GM18867 (cell line): ENCODE data around the gene ODF2.
"Not testable (repeated sequence)": the region's sequence is repeated elsewhere in the genome, so short reads cannot be mapped to it uniquely, and the experiment has no call there.

Source experiments
- ATAC-seq: cut with Tn5 transposase; IDR thresholded peaks from one replicate; pipeline ENCODE4 v1.9.1; 2021; ENCODE audit warnings: mild to moderate bottlenecking, moderate library complexity; ENCODE audit not compliant: unreplicated experiment

The ODF2 gene

DNA sequence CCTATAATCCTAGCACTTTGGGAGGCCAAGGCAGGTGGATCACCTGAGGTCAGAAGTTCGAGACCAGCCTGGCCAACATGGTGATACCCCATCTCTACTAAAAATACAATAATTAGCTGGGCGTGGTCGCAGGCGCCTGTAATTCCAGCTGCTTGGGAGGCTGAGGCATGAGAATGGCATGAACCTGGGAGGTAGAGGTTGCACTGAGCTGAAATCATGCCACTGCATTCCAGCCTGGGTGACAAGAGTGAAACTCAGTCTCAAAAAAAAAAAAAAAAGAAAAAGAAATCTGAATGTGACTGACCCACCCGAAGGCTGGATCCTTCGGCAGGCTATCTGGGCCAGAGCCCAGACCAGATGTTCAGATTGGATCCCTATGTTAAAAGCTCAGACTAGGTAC, 32.5 kb upstream of the ODF2 start:
- ATAC-seq, result not testable (repeated sequence)

DNA sequence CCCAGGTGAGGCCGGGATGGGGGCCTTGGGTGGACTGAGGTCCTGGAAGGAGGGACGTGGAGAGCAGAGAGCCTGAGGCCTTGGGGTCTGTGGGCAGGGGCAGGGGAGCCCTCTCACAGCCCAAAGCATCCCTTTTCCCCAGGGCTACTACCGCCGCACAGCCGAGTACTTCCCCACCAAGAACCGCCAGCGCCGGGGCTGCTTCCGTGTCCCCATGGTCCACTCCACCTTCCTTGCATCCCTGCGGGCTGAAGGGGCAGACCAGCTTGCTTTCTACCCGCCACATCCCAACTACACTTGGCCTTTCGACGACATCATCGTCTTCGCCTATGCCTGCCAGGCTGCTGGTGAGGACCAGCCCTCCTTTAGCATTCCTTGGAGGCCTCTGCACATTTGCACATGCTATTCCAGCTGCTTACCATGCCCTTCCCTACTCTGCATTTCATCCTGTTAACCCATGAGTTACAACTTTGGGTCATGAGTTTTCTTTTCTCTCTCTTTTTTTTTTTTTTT, 31.5 kb upstream of the ODF2 start:
- no peak for ATAC-seq

DNA sequence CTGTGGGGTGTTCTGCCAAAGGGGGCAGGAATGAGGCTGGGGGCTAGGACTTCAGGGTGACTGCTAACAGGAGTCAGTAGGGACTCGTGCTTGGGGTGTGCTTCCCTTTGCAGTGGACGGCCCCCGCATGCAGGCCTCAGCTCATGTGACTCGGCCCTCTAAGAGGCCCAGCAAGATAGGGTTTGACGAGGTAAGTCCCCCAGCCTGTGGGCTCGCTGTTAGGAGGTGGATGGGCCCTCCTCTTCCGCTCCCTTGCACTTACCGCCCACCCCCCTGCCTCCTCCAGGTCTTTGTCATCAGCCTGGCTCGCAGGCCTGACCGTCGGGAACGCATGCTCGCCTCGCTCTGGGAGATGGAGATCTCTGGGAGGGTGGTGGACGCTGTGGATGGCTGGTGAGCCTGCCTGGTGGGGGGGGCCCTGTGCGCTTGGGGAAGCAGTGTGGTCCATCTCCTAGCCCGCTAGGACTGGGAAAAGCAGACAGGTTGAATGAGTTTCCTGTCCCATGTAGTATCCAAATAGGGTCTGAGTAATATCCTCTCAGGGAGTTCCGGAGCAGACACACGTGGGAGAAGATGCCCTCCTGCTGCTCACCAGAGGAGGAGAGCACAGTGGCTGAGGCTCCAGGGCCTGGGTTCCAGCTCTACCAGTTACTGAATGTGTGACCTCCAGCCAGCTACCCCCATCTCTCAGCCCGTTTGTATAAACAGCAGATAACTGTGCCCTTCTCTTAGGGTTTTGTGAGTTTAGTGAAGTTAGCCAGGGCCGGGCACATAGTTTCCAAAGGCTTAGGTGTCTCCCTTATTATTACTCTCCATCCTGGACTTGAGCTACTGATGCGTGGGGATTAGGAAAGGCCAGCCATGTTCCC, 26.9 kb upstream of the ODF2 start:
- no peak for ATAC-seq

GRCh38 chr9:128429513-128430086, 26.2 kb upstream of the ODF2 start:
- no peak for ATAC-seq

- ATAC-seq, result no peak
Measured at GRCh38 chr9:128431207-128431606, 24.6 kb upstream of the ODF2 start.

DNA sequence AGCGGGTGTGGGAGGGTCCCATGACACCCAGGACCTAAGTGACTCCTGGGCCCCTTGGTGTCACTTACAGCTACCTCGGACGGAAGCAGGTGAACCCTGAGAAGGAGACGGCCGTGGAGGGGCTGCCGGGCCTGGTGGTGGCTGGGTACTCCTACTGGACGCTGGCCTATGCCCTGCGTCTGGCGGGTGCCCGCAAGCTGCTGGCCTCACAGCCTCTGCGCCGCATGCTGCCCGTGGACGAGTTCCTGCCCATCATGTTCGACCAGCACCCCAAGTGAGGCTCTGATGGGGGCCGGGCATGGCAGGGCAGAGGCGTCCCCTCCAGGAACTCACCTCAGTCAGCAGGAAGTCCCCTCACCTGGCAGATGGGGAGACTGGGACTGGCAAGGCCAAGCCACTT, 21.5 kb upstream of the ODF2 start:
- ATAC-seq, result no peak

GRCh38 chr9:128435611-128436010, 20.2 kb upstream of the ODF2 start:
- ATAC-seq, result no peak

DNA sequence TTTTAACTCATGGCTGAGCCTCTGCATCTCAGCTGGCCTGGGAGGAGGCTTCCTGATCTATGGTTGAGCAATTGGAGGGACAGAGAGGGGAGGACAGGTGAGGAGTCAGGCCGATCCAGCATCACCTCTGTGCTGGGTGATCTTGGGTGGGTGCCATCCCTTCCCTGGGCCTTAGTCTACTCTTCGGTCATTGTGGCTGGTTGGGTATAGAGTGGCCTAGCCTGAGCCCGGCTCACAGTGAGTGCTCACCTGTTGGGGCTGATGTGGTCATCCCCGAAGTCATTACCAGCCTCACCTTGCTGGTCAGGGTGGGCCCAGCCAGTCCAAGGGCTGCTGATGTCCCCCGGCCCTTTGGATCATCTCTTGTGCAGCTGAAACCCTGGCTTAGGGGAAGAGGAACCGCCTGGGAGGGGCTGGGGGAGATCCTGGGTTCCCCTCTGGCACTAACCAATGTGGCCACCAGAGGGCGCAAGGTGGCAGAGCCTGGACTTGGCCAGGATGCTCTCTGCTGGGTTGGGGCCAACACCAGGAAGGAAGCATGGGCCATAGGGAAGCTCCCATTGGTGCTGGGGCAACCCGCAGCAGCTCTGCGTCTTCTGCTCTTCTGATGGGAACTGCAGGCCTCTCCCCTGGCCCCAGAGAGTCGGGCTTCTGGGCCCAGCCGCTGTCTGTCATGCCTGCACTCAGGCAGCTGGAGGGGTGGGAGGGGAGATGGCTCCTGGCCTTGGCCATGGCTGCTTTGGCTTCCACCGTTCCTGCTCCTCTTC, 17.3 kb upstream of the ODF2 start:
- ATAC-seq, result no peak

- no peak for ATAC-seq
Measured at GRCh38 chr9:128439273-128439672, 16.5 kb upstream of the ODF2 start.

- no peak for ATAC-seq
Measured at GRCh38 chr9:128442150-128442549, 13.7 kb upstream of the ODF2 start.

DNA sequence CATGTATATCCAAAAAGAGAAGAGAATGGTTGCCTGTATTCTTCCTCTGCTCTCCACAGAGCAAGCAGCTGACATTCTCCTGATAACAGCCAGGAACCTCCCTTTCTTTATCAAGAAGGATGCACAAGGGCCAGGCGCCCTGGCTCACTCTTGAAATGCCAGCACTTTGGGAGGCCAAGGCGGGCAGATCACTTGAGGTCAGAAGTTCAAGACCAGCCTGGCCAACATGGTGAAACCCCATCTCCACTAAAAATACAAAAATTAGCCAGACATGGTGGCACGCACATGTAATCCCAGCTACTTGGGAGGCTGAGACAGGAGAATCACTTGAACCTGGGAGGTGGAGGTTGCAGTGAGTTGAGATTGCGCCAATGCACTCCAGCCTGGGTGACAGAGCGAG, 9.3 kb upstream of the ODF2 start:
- ATAC-seq, result not testable (repeated sequence)

- no peak for ATAC-seq
Measured at GRCh38 chr9:128448746-128449145, 7.1 kb upstream of the ODF2 start.

GRCh38 chr9:128454991-128455390, 815 bp upstream of the ODF2 start:
- ATAC-seq, result no peak

DNA sequence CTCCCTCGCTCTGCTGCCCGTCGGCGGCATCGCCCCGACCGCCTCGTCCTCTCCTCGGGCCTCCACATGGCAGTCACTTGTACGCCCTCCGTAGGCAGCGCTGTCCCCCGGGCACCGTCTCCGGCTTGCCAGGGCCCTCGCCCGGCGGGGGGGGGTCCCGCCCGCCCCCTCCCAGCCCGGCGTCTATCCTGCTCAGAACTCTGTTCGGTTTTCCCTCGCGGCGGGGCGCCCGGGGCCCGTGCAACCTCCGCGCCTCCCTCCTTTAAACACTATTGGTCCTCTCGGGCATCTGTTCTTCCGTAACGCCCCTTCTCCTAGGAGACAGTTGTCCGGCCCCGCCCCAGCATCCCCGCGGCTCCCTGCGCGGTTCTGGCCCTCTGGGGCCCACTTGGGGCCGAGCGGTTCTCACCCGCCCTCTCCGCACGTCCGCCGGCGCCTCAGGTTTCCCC, 831 bp downstream of the ODF2 start:
- peak; percentile 61 for ATAC-seq

GRCh38 chr9:128457207-128457606, 1.4 kb downstream of the ODF2 start:
- ATAC-seq, result no peak

DNA sequence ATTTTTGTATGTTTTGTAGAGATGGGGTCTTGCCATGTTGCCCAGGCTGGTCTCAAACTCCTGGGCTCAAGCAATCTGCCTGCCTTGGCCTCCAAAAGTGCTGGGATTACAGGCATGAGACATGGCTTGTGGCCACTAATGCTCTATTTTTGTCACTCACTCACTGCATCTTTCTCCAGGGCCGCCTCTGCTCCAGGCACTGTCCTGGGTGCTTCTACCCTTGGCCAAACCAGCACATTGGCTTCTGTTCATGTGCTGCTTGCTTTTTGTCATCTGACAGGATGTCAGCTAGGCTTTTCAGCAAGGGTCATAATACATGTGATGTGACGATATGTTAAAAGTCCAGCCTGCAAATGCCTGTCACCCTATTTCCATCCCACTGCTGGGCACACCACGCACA, 3.2 kb downstream of the ODF2 start:
- ATAC-seq, result no peak

GRCh38 chr9:128469070-128469469, 13.3 kb downstream of the ODF2 start:
- ATAC-seq, result no peak

DNA sequence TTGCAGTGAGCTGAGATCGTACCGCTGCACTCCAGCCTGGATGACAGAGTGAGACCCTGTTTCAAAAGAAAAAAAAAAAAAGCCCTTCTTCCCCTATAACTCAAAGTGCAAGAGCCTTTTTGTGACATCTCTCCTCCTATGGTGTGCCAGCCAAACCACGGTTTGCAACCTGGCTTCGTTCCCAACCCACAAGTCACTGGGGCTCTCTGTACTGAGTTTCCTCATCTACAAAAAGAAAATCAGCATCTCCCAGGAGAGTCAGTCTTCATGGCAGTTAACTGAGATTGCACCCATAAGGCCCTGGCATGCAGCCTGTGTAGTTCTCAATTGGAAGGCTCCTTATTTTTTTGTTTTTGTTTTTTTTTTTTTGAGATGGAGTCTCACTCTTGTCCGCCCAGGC, 14.8 kb downstream of the ODF2 start:
- no peak for ATAC-seq

DNA sequence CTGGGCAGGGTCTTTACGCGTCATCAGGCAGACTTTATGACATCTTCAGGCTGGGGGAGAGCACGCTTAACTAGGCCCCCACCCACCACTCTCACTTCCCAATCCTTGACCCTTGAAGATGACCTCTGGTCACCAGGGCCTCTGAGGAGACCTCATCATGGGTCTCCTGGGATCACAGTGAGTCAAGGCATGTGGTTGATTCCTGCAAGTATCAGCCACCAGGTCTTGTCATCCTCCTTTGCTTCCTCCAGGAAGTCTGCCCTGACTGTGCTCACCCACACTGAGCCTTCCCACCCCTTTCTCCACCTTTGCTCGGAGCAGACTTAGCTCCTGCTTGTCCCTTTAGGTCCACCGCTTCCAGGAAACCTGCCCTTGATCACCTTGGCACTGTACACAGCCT, 17.3 kb downstream of the ODF2 start:
- ATAC-seq, result no peak

GRCh38 chr9:128475867-128476266, 20.1 kb downstream of the ODF2 start:
- no peak for ATAC-seq

DNA sequence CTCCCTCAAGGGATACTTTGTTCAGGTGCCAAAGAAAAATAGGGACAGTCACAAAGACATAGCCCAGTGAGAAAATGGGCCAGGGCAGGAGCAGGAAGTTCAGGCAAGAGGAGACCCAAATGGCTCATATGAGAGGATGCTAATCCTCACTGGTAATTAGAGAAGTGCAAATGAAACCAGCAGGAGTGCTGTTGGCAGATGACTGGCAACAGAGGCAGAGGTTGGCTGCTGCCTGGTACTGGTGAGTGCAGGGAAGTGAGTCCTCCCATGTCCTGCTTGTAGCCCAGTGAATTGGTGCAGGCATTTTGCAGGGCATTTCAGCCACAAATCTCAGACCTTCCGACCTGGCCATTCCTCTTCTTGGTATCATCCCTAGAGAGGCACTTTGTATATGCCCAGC, 23.5 kb downstream of the ODF2 start:
- no peak for ATAC-seq

GRCh38 chr9:128481561-128481960, 25.8 kb downstream of the ODF2 start:
- no peak for ATAC-seq
